ENCODE measurements around the gene HPCAL1. TPM values are rescaled to one million over a fixed set of nuclear protein-coding genes. Genes with fewer than 3 reads are reported as not detected.

The HPCAL1 gene
- total RNA-seq, 4 donors from 2014 or later = 26.4 to 45.7 (median 36.9) TPM

DNA sequence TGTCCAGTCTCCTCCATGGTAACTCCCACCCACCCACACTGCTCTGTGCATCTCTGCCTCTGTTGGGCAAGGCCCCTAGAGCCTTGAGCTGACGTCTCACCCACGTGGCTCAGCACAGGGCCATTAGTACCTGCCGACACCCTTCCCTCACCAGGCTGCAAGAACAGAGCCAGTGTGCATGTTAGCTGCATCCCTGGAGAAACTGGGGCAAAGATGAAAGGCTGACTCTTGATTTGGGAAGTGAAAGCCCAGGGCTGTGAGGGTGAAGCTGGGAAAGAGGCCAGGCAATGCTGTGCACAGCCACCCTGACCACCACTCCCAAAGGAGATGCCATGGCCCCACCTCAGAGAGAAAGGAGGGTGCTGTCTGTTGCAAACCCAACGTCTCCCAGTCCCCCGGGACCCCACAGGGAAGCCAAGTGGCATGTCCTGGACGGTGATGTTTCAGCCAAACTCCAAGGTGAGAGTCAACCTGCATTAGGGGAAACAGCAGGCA, 20.0 kb upstream of the HPCAL1 start:
- DNase-seq (ENCODE audit: low spot score in 2 of 2) = no peak
- intact Hi-C loops (cut with DNase I; ENCODE audit: low total_unique reads) = no loop called here
- 81 to 88% methylated on average over 6 of the region's 6 CpGs for WGBS, 2 donors
- no peak overlapping the region for H3K4me3 ChIP-seq (ENCODE audit: low read depth, poor library complexity, severe bottlenecking)
- TF ChIP-seq, protein P1, sequence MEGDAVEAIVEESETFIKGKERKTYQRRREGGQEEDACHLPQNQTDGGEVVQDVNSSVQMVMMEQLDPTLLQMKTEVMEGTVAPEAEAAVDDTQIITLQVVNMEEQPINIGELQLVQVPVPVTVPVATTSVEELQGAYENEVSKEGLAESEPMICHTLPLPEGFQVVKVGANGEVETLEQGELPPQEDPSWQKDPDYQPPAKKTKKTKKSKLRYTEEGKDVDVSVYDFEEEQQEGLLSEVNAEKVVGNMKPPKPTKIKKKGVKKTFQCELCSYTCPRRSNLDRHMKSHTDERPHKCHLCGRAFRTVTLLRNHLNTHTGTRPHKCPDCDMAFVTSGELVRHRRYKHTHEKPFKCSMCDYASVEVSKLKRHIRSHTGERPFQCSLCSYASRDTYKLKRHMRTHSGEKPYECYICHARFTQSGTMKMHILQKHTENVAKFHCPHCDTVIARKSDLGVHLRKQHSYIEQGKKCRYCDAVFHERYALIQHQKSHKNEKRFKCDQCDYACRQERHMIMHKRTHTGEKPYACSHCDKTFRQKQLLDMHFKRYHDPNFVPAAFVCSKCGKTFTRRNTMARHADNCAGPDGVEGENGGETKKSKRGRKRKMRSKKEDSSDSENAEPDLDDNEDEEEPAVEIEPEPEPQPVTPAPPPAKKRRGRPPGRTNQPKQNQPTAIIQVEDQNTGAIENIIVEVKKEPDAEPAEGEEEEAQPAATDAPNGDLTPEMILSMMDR (IDR thresholded peaks at IDR 0.05) = no peak
- no peak for TF ChIP-seq POLR2A (IDR thresholded peaks at IDR 0.05)

DNA sequence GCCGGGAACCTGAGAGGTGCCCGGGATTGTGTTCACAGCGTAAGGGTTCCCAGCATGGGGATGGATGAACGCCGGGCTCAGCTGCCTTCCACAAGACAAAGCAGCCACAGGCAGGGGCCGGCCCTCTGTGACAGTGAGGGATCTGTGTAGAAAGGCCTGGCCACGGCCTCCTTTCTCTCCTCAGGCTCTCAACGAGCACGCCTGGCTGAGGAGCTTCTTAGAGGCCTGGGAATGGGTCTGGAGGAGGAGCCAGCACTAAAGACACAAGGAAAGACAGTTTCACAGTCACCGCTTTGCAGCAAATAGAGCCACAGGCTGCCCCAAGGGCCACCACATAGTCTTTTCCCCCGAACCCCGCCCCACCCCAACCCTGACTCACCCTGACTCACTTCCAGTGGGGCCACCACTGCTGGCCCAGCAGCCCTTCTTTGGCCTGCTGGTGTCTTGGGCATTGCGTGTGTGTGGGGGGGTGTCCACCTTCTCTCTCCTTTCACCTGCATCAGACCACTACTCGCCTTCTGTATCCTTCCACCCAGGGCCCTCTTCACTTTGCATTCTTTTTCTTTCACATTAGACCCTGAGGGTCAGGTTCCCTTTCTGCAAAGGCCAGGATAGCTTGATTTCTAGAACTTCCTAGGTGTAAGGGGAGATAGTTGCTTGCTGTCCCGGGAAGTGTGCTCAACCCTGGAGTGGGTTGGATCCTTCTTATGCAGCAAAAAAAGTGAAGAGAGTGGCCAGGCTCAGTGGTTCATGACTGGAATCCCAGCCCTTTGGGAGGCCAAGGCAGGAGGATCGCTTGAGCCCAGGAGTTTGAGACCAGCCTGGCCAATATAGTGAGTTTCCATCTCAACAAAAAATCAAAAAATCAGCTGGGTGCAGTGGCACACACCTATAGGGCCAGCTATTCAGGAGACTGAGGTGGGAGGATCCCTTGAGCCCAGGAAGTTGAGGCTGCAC, 19.3 kb upstream of the HPCAL1 start:
- DNase-seq (ENCODE audit: low spot score in 2 of 2) = no peak

DNA sequence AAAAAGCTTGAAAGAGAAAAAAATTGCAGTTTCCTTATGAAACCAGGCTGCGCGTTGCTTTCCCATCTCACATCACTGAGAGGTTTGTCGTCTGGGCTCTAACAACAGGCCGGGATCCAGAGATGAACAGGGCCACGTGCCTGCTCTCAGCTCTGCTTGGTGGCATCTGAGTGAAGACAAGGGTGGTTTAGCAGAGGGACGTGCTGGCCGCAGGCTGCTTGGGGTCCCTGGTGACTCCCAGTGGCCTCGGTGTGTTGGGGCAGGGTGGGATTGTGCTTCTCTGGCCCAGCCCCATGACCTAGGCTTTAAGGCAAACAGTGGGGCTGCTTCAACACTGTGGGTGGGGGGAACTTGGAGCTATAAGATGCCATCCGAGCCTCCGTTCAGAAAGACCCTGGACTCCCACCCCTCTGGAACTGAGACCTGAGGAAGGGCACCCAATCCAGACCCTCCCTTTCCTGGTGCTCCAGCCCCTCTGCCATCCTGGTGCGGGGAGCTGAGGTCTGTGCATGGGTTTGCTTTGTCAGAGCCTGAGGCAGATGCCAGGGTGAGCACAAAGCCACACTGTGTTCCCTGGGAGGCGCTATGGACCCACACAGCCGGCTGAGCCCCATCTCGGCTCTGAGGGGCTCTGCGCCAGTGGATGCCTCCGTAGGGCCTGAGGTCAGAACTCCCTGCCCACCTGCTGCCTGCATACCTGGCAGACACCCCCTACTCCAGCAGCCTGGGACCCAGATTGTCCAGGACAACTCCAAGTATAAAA, 18.4 kb upstream of the HPCAL1 start:
- intact Hi-C loops (cut with DNase I; ENCODE audit: low total_unique reads) = no loop called here
- no peak for TF ChIP-seq POLR2A (IDR thresholded peaks at IDR 0.05)
- TF ChIP-seq, protein P1 (IDR thresholded peaks at IDR 0.05) = no peak
- DNase-seq (ENCODE audit: low spot score in 2 of 2) = no peak
- WGBS, 2 donors = 87 to 96% methylated on average over 12 to 16 of the region's 16 CpGs
- H3K4me3 ChIP-seq (ENCODE audit: low read depth, poor library complexity, severe bottlenecking) = no peak overlapping the region

More for the DNA sequence above, 19.3 kb upstream of the HPCAL1 start:
- intact Hi-C loops (cut with DNase I; ENCODE audit: low total_unique reads) = no loop called here
- TF ChIP-seq, protein P1 (IDR thresholded peaks at IDR 0.05) = no peak
- TF ChIP-seq POLR2A (IDR thresholded peaks at IDR 0.05) = no peak
- 74 to 75% methylated on average over 16 of the region's 16 CpGs for WGBS, 2 donors
- H3K4me3 ChIP-seq (ENCODE audit: low read depth, poor library complexity, severe bottlenecking) = no peak overlapping the region

DNA sequence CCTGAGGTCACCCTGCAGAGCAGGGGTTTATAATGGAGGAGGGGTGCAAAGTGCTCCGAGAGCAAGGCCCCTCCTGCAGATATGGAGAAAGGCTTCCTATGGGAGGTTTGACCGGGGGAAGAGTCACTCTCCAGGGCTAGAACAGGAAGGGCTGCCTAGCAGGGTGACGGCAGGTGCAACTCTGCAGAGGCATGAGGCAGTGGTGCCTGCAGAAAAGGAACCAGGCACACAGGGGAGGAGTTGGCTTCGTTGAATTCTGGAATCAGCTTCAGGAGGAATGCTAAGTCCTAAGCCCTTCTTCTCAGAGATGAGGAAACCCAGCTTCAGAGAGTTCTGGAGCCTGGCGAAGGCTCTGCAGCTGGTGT, 17.5 kb upstream of the HPCAL1 start:
- no peak for DNase-seq (ENCODE audit: low spot score in 2 of 2)
- no peak overlapping the region for H3K4me3 ChIP-seq (ENCODE audit: low read depth, poor library complexity, severe bottlenecking)
- TF ChIP-seq, protein P1 (IDR thresholded peaks at IDR 0.05) = no peak
- no peak for TF ChIP-seq POLR2A (IDR thresholded peaks at IDR 0.05)
- intact Hi-C loops (cut with DNase I; ENCODE audit: low total_unique reads) = no loop called here
- 56 to 67% methylated on average over 5 of the region's 5 CpGs for WGBS, 2 donors

DNA sequence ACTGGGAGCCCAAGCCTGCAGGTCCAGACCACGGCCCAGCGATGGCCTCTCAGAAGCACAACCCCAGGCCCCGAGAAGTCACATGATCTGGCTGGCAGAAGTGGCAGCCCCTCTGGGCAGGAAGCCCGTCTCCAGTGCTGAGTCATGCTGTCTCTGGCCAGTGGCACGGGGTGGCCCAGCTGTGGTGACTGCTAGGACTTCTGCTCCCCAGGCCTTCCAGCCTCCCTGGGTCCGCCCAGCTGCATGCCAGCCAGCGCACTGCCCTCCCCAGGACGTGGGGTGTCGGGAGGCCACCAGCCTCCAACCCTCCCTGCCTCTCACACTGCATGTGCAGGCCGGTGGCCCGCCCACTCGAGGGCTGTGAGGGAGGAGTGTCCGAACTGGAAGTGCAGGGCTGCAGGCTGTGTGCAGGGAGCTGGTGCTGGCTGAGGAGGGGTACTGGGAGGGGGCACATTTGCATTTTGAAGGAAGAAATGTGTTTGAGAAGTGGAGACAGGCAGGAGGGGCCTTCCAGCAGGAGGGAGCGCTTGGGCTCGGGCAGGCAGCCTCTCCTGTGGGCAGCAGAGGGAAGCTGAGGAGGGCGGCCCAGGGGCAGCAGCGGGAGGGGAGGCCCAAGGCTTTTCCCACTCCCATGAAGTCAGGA, 17.0 kb upstream of the HPCAL1 start:
- 55% methylated on average over 11 to 13 of the region's 17 CpGs for WGBS, 2 donors
- TF ChIP-seq POLR2A (IDR thresholded peaks at IDR 0.05) = no peak
- peak; percentile 66 to 95 for DNase-seq (ENCODE audit: low spot score in 2 of 2)
- intact Hi-C loops (cut with DNase I; ENCODE audit: low total_unique reads) = no loop called here
- no peak overlapping the region for H3K4me3 ChIP-seq (ENCODE audit: low read depth, poor library complexity, severe bottlenecking)

All from lower leg skin (tissue), 4 donors.